IPS-11a (cell line): Measurements from ENCODE around the gene ARMC6.
"Not testable (repeated sequence)": the region's sequence is repeated elsewhere in the genome, so short reads cannot be mapped to it uniquely, and the experiment has no call there.

ENCODE experiments used
- H3K4me3 ChIP-seq: one replicate; pipeline ENCODE4 v1.5.1; 2013; ENCODE audit warnings: low read depth, low read length, control low read depth

Gene ARMC6

DNA sequence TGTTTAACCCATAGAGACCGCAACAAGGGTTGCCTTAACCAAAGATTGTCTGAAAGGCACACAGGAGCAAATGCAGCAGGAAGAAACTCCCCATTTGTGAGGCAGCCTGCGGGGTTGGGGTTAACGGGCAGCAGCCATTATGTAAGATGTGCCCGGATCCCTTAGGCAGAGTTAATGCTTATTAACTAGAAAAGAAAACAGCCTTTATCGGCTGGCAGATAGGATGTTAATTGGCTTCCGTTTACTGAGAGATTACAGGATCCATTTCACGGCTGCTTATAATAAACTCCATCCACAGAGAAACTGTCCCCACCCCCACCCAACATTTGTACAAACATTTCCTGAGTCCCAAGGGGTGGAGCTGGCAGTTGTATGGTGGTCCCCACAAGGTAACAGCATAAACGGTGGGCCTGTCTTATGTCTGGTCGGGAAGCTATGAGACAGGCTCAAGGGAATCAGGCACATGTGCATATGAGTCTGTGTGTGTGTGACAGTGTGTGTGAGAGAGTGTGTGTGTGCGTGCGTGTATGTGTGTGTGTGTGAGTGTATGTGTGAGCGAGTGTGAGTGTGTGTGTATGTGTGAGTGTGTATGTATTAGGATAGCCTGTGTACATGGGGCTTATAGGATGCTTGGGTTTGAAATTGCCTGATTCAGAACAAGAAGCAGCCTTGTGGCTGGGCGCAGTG lies 40.9 kb downstream of the ARMC6 start:
- H3K4me3 ChIP-seq = no peak overlapping the region

DNA sequence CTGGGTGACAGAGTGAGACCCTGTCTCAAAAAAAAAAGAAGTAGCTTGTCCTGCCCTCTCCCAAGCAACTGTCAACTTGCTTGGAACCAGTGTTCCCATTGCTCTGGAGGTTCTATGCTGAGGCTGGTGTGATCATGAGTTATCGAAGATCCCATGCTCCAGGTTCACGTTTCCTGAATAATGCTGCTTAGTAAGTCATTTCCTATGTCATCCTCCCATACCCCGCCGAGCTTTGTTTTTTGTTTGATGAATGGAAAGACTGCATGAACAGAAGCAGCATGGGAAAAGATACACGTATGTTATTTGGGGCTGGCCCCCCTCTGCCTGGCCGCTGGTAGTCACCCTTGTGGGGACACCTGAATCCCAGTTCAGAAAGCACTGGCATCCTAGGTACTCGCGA lies 41.7 kb downstream of the ARMC6 start:
- H3K4me3 ChIP-seq = no peak overlapping the region

GRCh38 chr19:19076476-19076875 lies 43.1 kb downstream of the ARMC6 start:
- no peak overlapping the region for H3K4me3 ChIP-seq

DNA sequence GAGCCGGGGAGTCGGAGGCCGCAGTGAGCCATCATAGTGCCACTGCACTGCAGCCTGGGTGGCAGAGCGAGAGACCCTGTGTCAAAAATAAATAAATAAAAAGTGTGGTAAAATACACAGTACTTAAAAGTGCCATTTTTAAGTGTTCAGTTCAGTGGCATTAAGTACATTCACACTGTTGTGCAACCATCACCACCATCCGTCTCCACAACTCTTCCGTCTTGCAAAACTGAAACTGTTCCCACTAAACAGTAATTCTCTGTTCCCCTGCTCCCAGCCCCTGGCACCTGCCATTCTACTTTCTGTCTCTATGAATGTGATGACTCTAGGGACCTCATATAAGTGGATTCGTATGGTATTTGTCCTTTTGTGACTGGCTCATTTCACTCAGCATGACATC lies 43.7 kb downstream of the ARMC6 start:
- H3K4me3 ChIP-seq = no peak overlapping the region

- H3K4me3 ChIP-seq = no peak overlapping the region
These were observed 45.4 kb downstream of the ARMC6 start for GRCh38 chr19:19078801-19079200.

DNA sequence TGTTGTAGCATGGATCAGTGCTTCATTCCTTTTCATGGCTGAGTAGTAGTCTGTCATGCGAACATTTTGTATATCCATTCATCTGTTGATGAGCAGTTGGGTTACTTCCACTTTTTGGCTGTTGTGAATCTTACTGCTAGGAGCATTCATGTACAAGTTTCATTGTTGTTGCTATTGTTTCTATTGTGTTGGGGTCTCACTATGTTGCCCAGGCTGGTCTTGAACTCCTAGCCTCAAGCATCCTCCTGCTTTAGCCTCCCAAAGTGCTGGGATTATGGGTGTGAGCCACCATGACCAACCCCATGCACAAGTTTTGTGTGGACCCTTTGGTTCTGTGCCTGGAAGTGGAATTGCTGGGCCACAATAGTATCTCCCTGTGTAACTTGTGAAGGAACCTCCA lies 46.2 kb downstream of the ARMC6 start:
- H3K4me3 ChIP-seq = no peak overlapping the region

- no peak overlapping the region for H3K4me3 ChIP-seq
These were observed 48.3 kb downstream of the ARMC6 start for GRCh38 chr19:19081642-19082151.

- H3K4me3 ChIP-seq = no peak overlapping the region
These were observed 50.2 kb downstream of the ARMC6 start for GRCh38 chr19:19083413-19084178.

GRCh38 chr19:19087676-19088075 lies 54.3 kb downstream of the ARMC6 start:
- no peak overlapping the region for H3K4me3 ChIP-seq

DNA sequence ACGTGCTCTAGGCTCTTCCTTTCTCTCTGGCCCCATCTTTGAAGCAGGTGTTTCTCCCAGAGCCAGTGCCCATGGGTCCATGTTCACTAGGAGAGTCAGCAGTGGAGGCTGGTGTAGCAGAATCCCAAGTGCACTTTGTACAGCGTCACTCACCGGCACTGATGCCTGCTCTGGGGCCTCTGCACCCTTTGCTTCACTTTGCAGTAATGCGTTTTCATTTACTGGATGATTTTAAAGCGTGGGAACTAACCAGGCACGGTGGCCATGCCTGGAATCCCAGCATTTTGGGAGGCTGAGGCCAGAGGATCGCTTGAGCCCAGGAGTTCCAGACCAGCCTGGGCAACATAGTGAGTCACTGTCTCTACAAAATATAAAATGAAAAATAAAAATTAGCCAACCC lies 61.1 kb downstream of the ARMC6 start:
- no peak overlapping the region for H3K4me3 ChIP-seq

DNA sequence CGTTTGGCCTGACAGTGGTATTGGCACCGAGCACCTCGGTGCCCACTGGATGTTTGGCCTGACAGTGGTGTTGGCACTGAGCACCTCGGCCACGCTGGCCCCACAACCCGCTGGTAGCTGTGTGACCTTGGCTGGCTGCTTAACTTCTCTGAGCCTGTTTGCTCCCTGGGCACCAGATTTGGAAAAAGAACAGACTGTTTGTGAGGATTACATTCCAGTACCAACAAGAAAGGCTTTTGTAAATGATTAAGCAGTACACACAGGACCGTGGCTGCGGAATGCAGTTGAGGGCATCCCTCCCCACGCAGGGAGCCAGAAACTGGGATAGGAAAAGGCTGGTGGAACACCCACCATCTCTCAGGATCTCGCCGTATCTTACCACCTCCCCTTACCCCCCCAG lies 62.3 kb downstream of the ARMC6 start:
- H3K4me3 ChIP-seq = no peak overlapping the region

- H3K4me3 ChIP-seq = no peak overlapping the region
These were observed 63.5 kb downstream of the ARMC6 start for GRCh38 chr19:19096641-19097627.

- H3K4me3 ChIP-seq = no peak overlapping the region
These were observed 64.8 kb downstream of the ARMC6 start for GRCh38 chr19:19098084-19098702.

GRCh38 chr19:19098703-19099632 lies 65.6 kb downstream of the ARMC6 start:
- H3K4me3 ChIP-seq = no peak overlapping the region

GRCh38 chr19:19101540-19101939 lies 68.1 kb downstream of the ARMC6 start:
- no peak overlapping the region for H3K4me3 ChIP-seq

DNA sequence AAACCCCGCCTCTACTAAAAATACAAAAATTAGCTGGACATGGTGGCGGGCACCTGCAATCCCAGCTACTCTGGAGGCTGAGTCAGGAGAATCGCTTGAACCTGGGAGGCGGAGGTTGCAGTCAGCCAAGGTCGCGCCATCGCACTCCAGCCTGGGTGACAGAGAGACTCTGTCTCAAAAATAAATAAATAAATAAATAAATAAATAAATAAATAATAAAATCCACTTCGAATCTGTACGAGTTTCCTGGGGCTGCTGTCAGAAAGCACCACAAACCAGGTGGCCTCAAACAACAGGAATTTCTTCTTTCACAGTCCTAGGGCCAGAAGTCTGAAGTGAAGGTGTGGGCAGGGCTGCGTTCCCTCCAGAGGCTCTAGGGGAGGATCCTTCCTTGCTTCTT lies 69.2 kb downstream of the ARMC6 start:
- not testable (repeated sequence) for H3K4me3 ChIP-seq

DNA sequence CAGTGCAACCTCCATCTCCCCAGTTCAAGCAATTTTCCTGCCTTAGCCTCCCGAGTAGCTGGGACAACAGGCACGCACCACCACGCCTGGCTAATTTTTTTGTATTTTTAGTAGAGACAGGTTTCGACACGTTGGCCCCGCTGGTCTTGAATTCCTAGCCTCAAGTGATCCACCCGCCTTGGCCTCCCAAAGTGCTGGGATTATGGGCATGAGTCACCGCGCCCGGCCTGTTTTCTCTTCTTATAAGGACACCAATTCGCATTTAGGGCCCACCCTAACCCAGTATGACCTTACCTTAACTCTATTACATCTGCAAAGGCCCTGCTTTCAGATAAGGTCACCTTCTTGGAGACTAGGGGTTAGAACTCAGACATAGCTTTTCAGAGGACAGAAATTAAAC lies 69.8 kb downstream of the ARMC6 start:
- H3K4me3 ChIP-seq = no peak overlapping the region

DNA sequence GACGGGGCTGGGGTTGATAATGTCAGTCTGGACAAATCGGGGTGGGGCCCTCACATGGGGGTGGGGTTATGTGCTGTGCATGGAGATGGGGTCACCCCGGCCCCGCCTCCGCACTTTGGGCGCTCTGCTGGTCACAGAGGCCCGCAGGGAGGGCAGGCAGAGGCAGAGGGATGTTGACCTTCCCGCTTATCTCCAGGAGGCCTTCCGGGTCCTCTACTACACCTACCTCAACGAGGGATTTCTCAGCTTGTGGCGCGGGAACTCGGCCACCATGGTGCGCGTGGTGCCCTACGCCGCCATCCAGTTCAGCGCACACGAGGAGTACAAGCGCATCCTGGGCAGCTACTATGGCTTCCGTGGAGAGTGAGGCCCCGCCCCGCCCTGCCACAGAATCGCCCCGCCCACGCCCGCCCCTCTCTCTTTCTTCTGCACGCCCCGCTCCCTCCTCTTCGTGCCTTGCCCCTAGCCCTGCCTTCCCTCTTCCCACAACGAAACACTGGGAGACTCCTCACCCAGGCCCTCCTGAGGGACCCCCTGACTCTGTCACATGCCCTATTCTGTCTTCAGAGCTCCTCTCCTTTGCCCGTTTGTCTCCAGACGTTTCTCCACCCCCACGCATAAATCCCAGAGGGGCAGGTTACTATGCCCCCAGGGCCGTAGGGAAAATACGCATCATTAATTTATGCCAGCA lies 72.1 kb downstream of the ARMC6 start:
- H3K4me3 ChIP-seq = peak overlapping the region; percentile 60

GRCh38 chr19:19106056-19106551 lies 72.7 kb downstream of the ARMC6 start:
- H3K4me3 ChIP-seq = no peak overlapping the region
